Upper lobe of left lung (tissue), 4 donors: Measurements from ENCODE around the gene ENG.

ENCODE experiments used
- CTCF ChIP-seq, 6 experiments: fragments of 450-650 bp in 4 of 6; fragments of 200-600 bp in 2 of 6; sonication (generic) in 2 of 6; IDR thresholded peaks; one replicate each; pipeline ENCODE4 v1.5.1; 2016 to 2019; ENCODE audit warnings: antibody characterized with exemption in 6 of 6
- EP300 ChIP-seq, 4 donors: sonication (generic); formaldehyde crosslinking; IDR thresholded peaks; one replicate each; pipeline ENCODE4 v1.5.1; 2017; ENCODE audit warnings: antibody characterized with exemption in 4 of 4, control low read depth in 2 of 4
- POLR2A ChIP-seq, 4 donors: fragments of 450-650 bp; IDR thresholded peaks; one replicate each; pipeline ENCODE4 v1.5.1; 2016 to 2017; ENCODE audit warnings: antibody characterized with exemption in 4 of 4, mild to moderate bottlenecking in 2 of 4

- TF ChIP-seq CTCF (IDR thresholded peaks at IDR 0.05), result no peak
- TF ChIP-seq POLR2A (IDR thresholded peaks at IDR 0.05), result no peak
- no peak for TF ChIP-seq EP300 (IDR thresholded peaks at IDR 0.05)
Observed at GRCh38 chr9:127832248-127832647, 22.2 kb downstream of the ENG start.
